Measurements from ENCODE around the gene RRAGD.
A peak's percentile ranks its signal among the peaks of the same experiment; 100 is the strongest.

The RRAGD gene

GRCh38 chr6:89412071-89413005, at the start of gene RRAGD (continued):
- TF ChIP-seq ZNF184 (tag by site-specific recombination; IDR thresholded peaks at IDR 0.05) (no peak), TRIM28 (IDR thresholded peaks at IDR 0.05; ENCODE audit: borderline replicate concordance, low read length) (no peak), MZF1 (tag by site-specific recombination; IDR thresholded peaks at IDR 0.05; ENCODE audit: borderline replicate concordance) (peak; percentile 20; the same call in 1 of the 2 replicates), ZXDB (tag by site-specific recombination; IDR thresholded peaks at IDR 0.05) (peak; percentile 70; the same call in 1 of the 2 replicates), ZNF692 (tag by site-specific recombination; IDR thresholded peaks at IDR 0.05) (peak; percentile 79), ZNF394 (tag by site-specific recombination; IDR thresholded peaks at IDR 0.05; ENCODE audit: borderline replicate concordance) (0 out of 2 replicates have a peak, but pooled peaks have one; percentile 32), ZSCAN23 (tag by site-specific recombination; IDR thresholded peaks at IDR 0.05) (no peak), ZNF660 (tag by site-specific recombination; IDR thresholded peaks at IDR 0.05) (peak; percentile 30; the same call in 1 of the 2 replicates), TSHZ1 (tag by site-specific recombination; IDR thresholded peaks at IDR 0.05; ENCODE audit: borderline replicate concordance) (no peak), KLF10 (tag by site-specific recombination; IDR thresholded peaks at IDR 0.05) (peak; percentile 76), ZNF629 (tag by site-specific recombination; IDR thresholded peaks at IDR 0.05) (peak; percentile 11; the same call in 1 of the 2 replicates), ZNF561 (tag by site-specific recombination; IDR thresholded peaks at IDR 0.05; ENCODE audit: borderline replicate concordance) (peak; percentile 89; the same call in 1 of the 2 replicates), ZBTB49 (tag by site-specific recombination; IDR thresholded peaks at IDR 0.05; ENCODE audit: low read depth) (no peak), TCF7L2 (IDR thresholded peaks at IDR 0.05; ENCODE audit: borderline replicate concordance, low read depth, low read length) (no peak), ZNF19 (tag by site-specific recombination; IDR thresholded peaks at IDR 0.05; ENCODE audit: low read depth) (no peak), ZNF112 (tag by site-specific recombination; IDR thresholded peaks at IDR 0.05) (no peak), GLI4 (tag by site-specific recombination; IDR thresholded peaks at IDR 0.05) (no peak), ZNF146 (tag by site-specific recombination; IDR thresholded peaks at IDR 0.05) (peak; percentile 25; the same call in 1 of the 2 replicates), IKZF3 (tag by site-specific recombination; IDR thresholded peaks at IDR 0.05) (0 out of 2 replicates have a peak, but pooled peaks have one; percentile 44), ZBTB44 (tag by site-specific recombination; IDR thresholded peaks at IDR 0.05) (no peak), KLF9 (tag by site-specific recombination; IDR thresholded peaks at IDR 0.05; ENCODE audit: low read depth) (peak; percentile 63), REST (tag by site-specific recombination; IDR thresholded peaks at IDR 0.05) (no peak), ZNF624 (tag by site-specific recombination; IDR thresholded peaks at IDR 0.05) (no peak), ZNF37A (tag by site-specific recombination; IDR thresholded peaks at IDR 0.05) (no peak; the same call in 1 of the 2 replicates), ZSCAN30 (tag by site-specific recombination; IDR thresholded peaks at IDR 0.05) (peak; percentile 68), ZNF239 (tag by site-specific recombination; IDR thresholded peaks at IDR 0.05) (no peak)
